NCI-H774 (cell line): Measurements from ENCODE around the gene BCAN.

Source experiments
- DNase-seq: peaks from one replicate; lab custom pipeline; 2025; lab: John Stamatoyannopoulos, UW

BCAN gene

DNA sequence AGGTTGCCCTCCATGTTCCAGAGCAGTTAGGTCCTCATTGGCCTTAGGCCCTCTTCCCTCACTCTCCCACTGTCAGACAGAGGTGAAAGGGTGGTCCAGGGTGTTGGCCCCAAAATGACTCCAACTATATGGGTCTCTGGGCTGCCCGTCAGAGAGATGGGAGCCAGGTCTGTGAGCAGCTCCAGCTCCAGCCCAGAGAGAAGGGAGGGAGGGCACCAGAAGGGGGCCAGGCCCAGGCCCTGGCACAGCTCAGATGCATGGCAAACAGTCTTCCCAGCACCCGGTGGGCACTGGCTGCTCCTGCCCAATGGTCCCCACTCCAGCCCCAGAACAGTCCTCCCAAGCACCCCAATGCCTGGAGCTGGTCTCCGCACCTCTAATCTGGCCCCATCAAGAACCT lies 2.2 kb downstream of the BCAN start:
- no peak for DNase-seq

DNA sequence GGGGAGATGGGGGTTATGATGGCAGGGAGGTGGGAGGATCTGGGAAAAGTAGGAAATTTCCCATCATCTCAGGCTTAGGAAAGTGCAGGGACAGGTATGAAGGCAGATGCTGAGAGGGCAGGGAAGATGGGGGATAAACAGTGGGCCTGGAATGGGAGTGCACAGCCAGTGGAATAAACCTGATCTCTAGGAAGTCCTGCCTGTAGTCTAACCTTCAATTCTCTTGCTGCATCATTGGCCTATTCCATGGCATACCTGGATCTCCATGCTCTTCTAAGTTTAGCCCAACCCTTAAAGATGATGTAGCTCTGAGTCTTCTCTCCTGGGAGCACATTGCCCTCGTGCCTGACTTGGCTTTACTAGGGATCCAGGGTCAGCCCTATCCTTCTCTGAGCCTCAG lies 2.7 kb downstream of the BCAN start:
- no peak for DNase-seq

GRCh38 chr1:156645056-156645455 lies 3.1 kb downstream of the BCAN start:
- no peak for DNase-seq

DNA sequence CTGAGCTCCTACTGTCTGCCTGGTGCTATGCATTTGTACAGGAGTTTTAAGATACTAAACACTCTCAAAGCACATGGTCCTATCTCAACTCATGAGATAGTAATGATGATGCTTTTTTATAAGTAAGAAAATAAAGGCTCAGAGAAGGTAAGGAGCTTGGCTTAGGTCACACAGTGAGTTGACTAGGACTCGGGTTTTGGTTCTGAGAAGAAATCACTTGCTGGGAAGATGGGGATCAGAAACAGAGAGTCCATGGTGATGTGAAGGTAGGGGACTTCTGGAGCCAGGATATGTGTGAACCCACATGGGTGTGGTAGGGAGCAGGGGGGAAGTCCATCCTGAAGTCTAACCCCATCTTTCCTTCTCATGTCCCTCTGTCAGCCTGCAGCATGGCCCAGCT lies 3.7 kb downstream of the BCAN start:
- no peak for DNase-seq

DNA sequence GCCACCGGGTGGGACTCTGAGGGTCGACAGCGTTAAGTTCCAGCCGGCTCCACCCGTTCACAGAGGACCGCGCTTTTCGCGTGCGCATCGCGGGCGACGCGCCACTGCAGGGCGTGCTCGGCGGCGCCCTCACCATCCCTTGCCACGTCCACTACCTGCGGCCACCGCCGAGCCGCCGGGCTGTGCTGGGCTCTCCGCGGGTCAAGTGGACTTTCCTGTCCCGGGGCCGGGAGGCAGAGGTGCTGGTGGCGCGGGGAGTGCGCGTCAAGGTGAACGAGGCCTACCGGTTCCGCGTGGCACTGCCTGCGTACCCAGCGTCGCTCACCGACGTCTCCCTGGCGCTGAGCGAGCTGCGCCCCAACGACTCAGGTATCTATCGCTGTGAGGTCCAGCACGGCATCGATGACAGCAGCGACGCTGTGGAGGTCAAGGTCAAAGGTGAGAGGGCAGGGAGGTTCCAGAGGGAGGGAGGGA lies 4.9 kb downstream of the BCAN start:
- DNase-seq = no peak

DNA sequence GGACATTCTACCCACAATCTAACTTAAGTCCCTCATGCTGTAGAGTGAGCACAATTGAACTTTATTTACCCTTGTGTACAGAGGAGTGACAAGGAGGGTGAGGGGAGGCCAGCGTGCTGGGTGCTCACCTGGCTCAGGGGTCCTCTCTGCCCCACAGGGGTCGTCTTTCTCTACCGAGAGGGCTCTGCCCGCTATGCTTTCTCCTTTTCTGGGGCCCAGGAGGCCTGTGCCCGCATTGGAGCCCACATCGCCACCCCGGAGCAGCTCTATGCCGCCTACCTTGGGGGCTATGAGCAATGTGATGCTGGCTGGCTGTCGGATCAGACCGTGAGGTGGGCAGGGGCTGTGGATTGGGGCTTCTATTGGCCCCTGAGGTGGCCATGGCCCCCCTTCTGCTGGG lies 5.4 kb downstream of the BCAN start:
- DNase-seq = no peak

DNA sequence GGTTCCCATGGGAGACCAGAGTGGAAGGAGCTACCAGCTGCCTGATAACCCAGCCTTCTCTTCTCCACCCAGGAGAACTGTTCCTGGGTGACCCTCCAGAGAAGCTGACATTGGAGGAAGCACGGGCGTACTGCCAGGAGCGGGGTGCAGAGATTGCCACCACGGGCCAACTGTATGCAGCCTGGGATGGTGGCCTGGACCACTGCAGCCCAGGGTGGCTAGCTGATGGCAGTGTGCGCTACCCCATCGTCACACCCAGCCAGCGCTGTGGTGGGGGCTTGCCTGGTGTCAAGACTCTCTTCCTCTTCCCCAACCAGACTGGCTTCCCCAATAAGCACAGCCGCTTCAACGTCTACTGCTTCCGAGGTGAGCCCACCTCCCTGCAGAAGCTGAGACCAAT lies 6.6 kb downstream of the BCAN start:
- DNase-seq = no peak

GRCh38 chr1:156648951-156649350 lies 7.0 kb downstream of the BCAN start:
- no peak for DNase-seq

GRCh38 chr1:156652131-156652991 lies 10.4 kb downstream of the BCAN start:
- DNase-seq = no peak

DNA sequence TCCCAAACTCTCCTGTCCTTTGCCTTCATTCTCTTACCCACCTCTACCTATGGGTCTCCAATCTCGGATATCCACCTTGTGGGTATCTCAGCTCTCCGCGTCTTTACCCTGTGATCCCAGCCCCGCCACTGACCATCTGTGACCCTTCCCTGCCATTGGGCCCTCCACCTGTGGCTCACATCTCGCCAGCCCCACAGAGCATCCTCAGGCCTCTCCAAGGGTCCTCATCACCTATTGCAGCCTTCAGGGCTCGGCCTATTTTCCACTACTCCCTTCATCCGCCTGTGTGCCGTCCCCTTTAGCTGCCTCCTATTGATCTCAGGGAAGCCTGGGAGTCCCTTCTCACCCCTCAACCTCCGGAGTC lies 11.1 kb downstream of the BCAN start:
- no peak for DNase-seq

DNA sequence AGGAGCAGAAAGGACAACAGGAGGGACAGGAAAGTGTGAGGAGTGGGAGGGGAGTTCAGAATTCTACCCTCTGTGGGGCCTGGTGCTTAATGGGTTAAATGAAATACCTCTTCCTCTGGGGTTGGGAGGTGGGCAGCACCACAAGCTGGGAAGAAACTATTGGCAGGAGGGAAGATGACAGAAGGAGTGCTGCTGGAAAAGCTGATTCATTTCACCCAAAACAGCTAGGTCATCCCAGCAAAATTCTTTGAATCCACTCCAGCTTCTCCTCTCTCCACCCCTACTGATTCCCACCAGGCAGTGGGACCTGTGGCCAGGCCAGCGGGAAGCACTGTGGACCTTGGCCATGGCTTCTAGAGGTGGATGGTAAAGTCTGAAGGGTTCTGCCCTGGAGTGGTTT lies 12.8 kb downstream of the BCAN start:
- DNase-seq = no peak

GRCh38 chr1:156655151-156655903 lies 13.4 kb downstream of the BCAN start:
- DNase-seq = no peak

DNA sequence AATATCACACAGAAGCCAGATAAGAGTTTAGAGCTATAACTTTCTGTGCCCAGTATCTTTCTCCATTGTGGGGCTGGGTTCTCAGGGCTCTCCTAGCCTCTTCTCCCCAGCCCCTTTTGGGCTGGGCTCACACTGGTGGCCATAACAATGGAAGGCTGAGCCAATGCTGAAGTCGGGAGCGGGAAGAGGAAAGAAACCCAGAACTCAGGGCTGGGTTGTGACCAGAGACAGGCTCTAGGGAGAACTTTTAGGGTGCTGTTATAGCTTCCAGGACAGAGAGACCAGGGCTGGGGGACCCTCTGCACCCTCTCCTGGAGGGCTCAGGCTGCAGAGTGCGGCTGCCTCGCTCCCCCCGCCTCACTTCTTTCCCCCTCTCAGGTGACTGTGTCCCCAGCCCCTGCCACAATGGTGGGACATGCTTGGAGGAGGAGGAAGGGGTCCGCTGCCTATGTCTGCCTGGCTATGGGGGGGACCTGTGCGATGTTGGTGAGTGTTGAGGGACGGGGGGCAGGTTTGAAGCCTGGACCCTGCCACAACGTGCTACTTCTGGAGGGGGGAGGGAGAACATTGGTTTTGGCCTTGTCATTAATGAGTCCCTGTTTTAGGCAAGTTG lies 14.1 kb downstream of the BCAN start:
- DNase-seq = no peak

DNA sequence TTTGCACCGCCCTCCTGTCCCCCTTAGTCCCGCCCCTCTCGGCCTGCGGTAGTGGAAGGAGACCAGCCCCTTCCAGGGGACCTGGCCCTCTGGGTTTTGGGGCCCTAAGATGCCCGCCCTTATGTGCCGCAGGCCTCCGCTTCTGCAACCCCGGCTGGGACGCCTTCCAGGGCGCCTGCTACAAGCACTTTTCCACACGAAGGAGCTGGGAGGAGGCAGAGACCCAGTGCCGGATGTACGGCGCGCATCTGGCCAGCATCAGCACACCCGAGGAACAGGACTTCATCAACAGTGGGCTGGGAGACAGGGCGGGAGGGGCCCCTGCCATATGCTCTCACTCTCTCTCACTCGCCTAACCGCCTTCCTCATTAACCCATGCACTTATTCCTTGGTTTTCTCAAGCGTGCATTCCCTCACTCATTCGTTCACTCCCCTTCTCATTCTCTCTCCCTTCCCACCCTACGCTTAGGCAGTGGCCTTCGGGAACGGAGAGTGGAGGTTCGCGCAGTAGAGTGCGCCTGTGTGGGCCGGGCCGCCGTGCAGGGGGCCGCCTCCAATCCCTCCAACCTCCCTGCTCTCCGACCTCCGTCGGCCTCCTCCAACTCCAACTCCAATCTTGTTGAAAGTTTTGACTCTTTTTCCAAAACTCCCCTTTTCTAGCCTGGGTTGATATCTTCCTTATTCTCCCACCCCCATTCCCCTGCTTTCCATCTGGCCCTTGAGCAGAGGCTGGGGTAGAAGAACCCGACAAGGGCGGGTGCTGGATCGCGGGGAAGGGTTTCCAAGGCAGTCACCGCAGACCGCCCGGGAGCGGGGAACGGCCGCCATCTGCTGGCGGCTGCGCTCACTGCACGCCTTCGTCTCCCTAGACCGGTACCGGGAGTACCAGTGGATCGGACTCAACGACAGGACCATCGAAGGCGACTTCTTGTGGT lies 15.2 kb downstream of the BCAN start:
- DNase-seq = peak; percentile 46

- no peak for DNase-seq
These were observed 15.9 kb downstream of the BCAN start for GRCh38 chr1:156657741-156658319.

DNA sequence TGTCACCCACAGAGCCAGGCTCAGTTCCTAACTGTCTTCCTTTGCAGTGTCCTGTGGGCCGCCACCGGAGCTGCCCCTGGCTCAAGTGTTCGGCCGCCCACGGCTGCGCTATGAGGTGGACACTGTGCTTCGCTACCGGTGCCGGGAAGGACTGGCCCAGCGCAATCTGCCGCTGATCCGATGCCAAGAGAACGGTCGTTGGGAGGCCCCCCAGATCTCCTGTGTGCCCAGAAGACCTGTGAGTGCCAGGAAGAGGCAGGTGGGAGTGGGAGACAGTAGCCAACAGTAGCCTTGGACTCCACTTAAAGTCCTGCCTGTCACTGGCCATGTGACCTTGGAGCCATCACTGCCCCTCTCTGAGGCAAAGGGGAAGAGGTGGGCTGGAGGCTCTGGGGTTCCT lies 16.6 kb downstream of the BCAN start:
- no peak for DNase-seq

GRCh38 chr1:156658945-156659574 lies 17.1 kb downstream of the BCAN start:
- DNase-seq = no peak

- no peak for DNase-seq
These were observed 17.7 kb downstream of the BCAN start for GRCh38 chr1:156659661-156659987.

- DNase-seq = peak; percentile 95
These were observed 18.3 kb downstream of the BCAN start for GRCh38 chr1:156659988-156660751.

GRCh38 chr1:156660752-156661112 lies 18.8 kb downstream of the BCAN start:
- no peak for DNase-seq
